GM10248 (cell line): ENCODE measurements around the gene PPIL4.
"Not testable (repeated sequence)": the region's sequence is repeated elsewhere in the genome, so short reads cannot be mapped to it uniquely, and the experiment has no call there.

Experiments used
- CTCF ChIA-PET: fragments of 300-600 bp; sonication (Branson Sonifier 250); formaldehyde crosslinking; extraction: SDS; loops from one replicate; lab custom pipeline; 2021; ENCODE audit warnings: antibody characterized with exemption; lab: Yijun Ruan, JAX
- POLR2A ChIA-PET: fragments of 350-650 bp; sonication (Branson Sonifier 250); formaldehyde crosslinking; extraction: SDS; loops from one replicate; lab custom pipeline; 2020; ENCODE audit warnings: antibody characterized with exemption; lab: Yijun Ruan, JAX
- DNase-seq: peaks from one replicate; pipeline ENCODE4 v3.0.0; 2012; ENCODE audit errors: extremely low spot score
- TF ChIP-seq, protein P1 (sequence below): IDR thresholded peaks from 2 replicates; pipeline ENCODE4 v1.5.1; 2012; ENCODE audit warnings: mild to moderate bottlenecking, low read depth; ENCODE audit errors: extremely low read depth, missing control alignments, control extremely low read depth

Gene PPIL4

DNA sequence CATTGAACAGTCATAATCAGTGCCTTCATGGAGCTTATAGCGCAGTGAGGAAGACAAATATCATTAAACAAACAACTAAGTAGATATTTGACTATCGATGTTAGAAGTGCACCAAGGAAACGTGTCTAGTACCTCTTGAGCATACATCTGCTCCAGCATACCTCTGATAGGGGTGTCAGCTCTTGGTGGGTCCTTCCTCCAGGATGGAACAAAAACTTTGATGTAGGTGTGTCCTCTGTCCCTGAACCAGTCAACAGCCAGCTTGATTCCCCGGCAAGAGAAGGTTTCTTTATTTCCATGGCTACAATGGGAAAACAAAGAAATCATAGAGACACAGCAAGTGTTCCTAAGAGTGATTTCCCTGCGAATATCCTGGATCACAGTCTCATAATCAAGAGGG lies 84.2 kb downstream of the PPIL4 start:
- DNase-seq, result no peak
- ChIA-PET CTCF (interaction anchor here (0.9 to 4.0 kb wide), 4 partner anchors 8 to 56 kb away, joined by 3 to 17 read pairs (median 3); no protein-coding TSS in a partner anchor), POLR2A (no interaction called here)
- TF ChIP-seq, protein P1, sequence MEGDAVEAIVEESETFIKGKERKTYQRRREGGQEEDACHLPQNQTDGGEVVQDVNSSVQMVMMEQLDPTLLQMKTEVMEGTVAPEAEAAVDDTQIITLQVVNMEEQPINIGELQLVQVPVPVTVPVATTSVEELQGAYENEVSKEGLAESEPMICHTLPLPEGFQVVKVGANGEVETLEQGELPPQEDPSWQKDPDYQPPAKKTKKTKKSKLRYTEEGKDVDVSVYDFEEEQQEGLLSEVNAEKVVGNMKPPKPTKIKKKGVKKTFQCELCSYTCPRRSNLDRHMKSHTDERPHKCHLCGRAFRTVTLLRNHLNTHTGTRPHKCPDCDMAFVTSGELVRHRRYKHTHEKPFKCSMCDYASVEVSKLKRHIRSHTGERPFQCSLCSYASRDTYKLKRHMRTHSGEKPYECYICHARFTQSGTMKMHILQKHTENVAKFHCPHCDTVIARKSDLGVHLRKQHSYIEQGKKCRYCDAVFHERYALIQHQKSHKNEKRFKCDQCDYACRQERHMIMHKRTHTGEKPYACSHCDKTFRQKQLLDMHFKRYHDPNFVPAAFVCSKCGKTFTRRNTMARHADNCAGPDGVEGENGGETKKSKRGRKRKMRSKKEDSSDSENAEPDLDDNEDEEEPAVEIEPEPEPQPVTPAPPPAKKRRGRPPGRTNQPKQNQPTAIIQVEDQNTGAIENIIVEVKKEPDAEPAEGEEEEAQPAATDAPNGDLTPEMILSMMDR, result no peak

DNA sequence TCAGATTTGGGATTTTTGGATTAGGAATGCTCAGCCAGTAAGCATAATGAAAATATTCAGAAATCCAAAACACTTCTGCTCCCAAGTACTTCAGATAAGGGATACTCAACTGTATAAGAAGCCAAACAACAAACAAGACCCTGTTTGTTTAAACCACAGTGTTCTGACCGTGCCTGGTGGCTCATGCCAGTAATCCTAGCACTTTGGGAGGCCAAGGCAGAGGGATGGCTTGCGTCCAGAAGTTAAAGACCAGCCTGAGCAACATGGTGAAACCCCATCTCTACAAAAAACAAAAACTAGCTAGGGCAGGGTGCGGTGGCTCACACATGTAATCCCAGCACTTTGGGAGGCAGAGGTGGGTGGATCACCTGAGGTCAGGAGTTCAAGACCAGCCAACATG lies 85.6 kb downstream of the PPIL4 start:
- CTCF ChIA-PET, result interaction anchor here (1.1 to 4.0 kb wide), 3 partner anchors 28 to 432 kb away, joined by 3 to 17 read pairs (median 4); no protein-coding TSS in a partner anchor
- POLR2A ChIA-PET, result not testable (repeated sequence)

DNA sequence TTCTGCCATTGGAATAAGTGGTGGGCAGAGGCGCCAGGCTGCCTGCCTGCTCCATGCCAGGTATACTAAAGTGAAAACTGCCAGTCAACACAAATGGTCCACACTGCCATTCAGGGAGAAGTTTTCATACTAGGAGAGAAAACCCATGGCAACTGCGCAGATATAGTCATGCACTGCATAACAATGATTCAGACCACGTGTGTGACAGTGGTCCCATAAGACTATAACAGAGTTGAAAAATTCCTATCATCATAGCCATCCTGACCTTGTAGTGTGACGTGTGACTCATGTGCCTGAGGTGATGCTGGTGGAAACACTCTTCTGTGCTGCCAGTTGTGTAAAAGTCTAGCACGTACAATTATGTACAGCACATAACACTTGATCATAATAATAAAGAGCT lies 86.1 kb downstream of the PPIL4 start:
- DNase-seq, result no peak
- TF ChIP-seq, protein P1, result no peak
- POLR2A ChIA-PET, result no interaction called here
- CTCF ChIA-PET, result interaction anchor here (1.1 to 1.6 kb wide), 3 partner anchors 27 to 431 kb away, joined by 3 to 4 read pairs (median 4); no protein-coding TSS in a partner anchor

More for the DNA sequence above, 85.6 kb downstream of the PPIL4 start:
- DNase-seq, result not testable (repeated sequence)

DNA sequence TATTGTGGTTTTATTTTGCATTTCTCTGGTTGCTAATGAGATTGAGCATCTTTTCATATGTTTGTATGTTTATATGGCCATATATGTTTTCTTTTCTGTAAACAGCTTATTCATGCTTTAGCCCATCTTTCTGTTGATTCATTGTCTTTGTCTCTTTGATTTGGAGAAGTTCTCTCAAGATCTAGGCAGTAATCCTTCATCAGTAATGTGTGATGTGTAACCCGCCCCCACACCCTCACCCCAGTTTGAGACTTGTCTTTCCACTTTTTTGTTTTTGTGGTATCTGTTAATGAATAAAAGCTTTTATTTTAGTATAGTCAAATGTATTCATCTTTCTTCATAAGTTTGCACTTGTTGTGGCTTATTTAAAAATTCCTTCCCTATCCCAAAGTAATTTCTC lies 87.0 kb downstream of the PPIL4 start:
- DNase-seq, result no peak
- TF ChIP-seq, protein P1, result no peak
- ChIA-PET POLR2A (no interaction called here), CTCF (interaction anchor here (1.1 to 2.2 kb wide), 5 partner anchors 28 to 430 kb away, joined by 3 to 6 read pairs (median 4); no protein-coding TSS in a partner anchor)

DNA sequence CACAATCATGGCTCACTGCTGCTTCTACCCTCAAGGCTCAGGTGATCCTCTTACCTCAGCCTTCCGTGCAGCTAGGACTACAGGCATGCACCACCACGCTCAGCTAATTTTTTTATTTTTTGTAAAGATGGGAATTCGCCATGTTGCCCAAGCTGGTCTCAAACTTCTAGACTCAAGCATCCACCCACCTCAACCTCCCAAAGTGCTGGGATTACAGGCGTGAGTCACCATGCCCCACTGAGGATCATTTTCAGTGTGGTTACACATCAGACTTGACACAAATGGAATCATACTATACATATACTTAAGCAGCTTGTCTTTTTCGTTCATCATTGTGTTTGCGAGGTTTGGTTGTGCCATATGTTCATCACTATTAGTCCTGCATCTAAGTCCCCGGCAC lies 87.6 kb downstream of the PPIL4 start:
- ChIA-PET CTCF (interaction anchor here (1.1 to 2.2 kb wide), 4 partner anchors 27 to 430 kb away, joined by 3 to 6 read pairs (median 4); no protein-coding TSS in a partner anchor), POLR2A (no interaction called here)
- TF ChIP-seq, protein P1, result no peak
- no peak for DNase-seq

DNA sequence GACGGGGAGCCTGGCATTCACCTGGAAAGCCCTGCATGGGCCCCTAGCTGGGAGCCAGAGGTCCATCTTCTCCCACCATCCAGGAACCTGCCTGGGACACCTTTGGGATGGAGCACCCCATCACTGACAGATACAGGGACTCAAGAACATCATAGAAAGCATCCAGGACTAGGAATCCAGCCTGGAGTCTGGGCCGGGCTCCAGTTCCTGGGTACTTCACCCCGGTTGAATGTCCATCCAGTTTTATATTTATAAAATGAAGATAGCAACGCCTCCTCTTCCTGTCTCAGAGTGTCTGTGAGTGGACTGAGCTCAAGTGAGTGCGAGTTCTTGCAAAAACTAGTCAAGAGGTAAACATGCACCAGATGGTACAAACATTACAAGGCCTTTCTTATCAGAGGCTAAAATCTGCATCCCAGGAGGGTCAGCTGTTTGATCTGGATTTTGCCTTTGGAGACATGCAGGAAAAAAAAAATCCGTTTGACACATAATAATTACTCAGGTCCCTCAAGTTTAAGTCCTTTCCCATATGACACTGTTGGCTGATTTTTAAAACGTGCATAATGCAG lies 88.4 kb downstream of the PPIL4 start:
- ChIA-PET POLR2A (no interaction called here), CTCF (interaction anchor here (1.3 to 2.2 kb wide), 3 partner anchors 26 to 429 kb away, joined by 3 to 6 read pairs (median 4); no protein-coding TSS in a partner anchor)
- no peak for DNase-seq
- TF ChIP-seq, protein P1, result no peak

DNA sequence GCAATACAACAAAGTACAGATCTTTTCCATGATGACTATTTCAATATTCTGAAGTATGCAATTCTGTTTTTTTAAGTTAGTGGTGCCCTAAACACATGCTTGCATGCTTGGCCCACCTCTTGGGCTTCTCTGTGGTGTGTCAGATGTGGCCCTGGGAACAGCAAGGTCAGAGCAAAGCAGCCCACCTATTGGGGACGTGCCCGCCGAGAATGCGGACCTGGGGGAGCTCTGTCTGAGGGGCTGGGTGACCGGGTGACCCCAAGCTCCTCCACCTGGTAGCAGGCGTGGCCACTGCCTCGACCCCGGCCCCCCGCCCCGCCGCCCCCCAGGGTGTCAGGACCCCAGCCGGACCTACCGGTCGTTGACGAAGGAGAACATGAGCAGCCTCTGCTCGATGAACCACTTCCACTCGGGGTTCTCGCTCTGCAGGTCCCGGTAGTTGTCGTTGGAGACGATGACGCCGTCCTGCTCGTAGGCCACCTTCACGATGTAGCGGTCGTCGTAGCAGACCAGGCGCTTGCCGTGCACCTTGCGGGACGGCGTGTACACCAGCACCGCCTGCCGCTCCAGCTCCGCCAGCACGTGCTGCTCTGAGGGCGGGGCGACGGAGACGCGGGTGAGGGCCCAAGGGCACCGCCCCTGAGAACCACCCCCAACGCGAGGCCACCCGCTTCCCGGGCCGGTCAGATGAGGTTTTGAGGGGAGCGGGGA lies 89.4 kb downstream of the PPIL4 start:
- DNase-seq, result no peak
- TF ChIP-seq, protein P1, result no peak
- CTCF ChIA-PET, result no interaction called here
- POLR2A ChIA-PET, result no interaction called here
